Smooth muscle cell (in vitro differentiated cells): ENCODE results near the gene EDEM3. TPM values are rescaled to one million over a fixed set of nuclear protein-coding genes. Genes with fewer than 3 reads are reported as not detected.

Experiments used
- DNase-seq: peaks from one replicate; lab custom pipeline; 2025; ENCODE audit not compliant: unreplicated experiment; lab: John Stamatoyannopoulos, UW
- H2AFZ ChIP-seq: fragments of 200-600 bp; sonication (generic); 2 replicates; pipeline ENCODE4 v1.6.0; 2016; ENCODE audit warnings: antibody characterized with exemption, low read depth, mild to moderate bottlenecking
- H3F3A ChIP-seq: fragments of 200-600 bp; sonication (generic); 2 replicates; pipeline ENCODE4 v1.6.0; 2017; ENCODE audit warnings: antibody characterized with exemption, low read depth
- H3K27ac ChIP-seq: fragments of 200-600 bp; sonication (generic); 2 replicates; pipeline ENCODE4 v1.5.1; 2016; ENCODE audit warnings: low read depth, mild to moderate bottlenecking
- H3K27me3 ChIP-seq: fragments of 200-600 bp; sonication (generic); 2 replicates; pipeline ENCODE4 v1.6.1; 2016; ENCODE audit warnings: low read depth, mild to moderate bottlenecking
- H3K36me3 ChIP-seq: fragments of 200-600 bp; sonication (generic); 2 replicates; pipeline ENCODE4 v1.5.1; 2016; ENCODE audit warnings: low read depth
- H3K4me1 ChIP-seq: fragments of 200-600 bp; sonication (generic); 2 replicates; pipeline ENCODE4 v1.5.1; 2016; ENCODE audit warnings: low read depth
- H3K4me2 ChIP-seq: fragments of 200-600 bp; sonication (generic); 2 replicates; pipeline ENCODE4 v1.6.0; 2016; ENCODE audit warnings: mild to moderate bottlenecking
- H3K4me3 ChIP-seq: fragments of 200-600 bp; sonication (generic); 2 replicates; pipeline ENCODE4 v1.5.1; 2016; ENCODE audit warnings: mild to moderate bottlenecking
- H3K79me2 ChIP-seq: fragments of 200-600 bp; sonication (generic); 2 replicates; pipeline ENCODE4 v1.6.0; 2016; ENCODE audit warnings: low read depth, mild to moderate bottlenecking
- H3K9ac ChIP-seq: fragments of 200-600 bp; sonication (generic); 2 replicates; pipeline ENCODE4 v1.6.0; 2016; ENCODE audit warnings: low read depth
- H3K9me3 ChIP-seq: fragments of 200-600 bp; sonication (generic); replicated peaks from 2 replicates; pipeline ENCODE4 v1.5.1; 2016; ENCODE audit warnings: low read depth
- H4K20me1 ChIP-seq: fragments of 200-600 bp; sonication (generic); 2 replicates; pipeline ENCODE4 v1.6.0; 2016; ENCODE audit warnings: low read depth
- CTCF ChIP-seq: fragments of 200-600 bp; sonication (generic); IDR thresholded peaks from 2 replicates; pipeline ENCODE4 v1.5.1; 2017; ENCODE audit warnings: borderline replicate concordance, mild to moderate bottlenecking, antibody characterized with exemption; ENCODE audit not compliant: insufficient read depth, poor library complexity, severe bottlenecking
- WGBS: methylation state at CpG from one replicate; pipeline ENCODE4 v1.1.7; 2016; ENCODE audit warnings: low lambda C conversion rate; 5-methylcytosine and 5-hydroxymethylcytosine counted together
- polyA plus RNA-seq: library from polyadenylated mRNA; unstranded; fragments of >200 nt; fragmentation: Nextera tagmentation; extraction: Ambion mirVana; gene quantifications from 2 replicates; pipeline ENCODE4 v1.2.1, GENCODE V29; 2016
- total RNA-seq: library from RNA; depleted of rRNA; stranded (reverse); fragments of >200 nt; gene quantifications from 2 replicates; pipeline ENCODE4 v1.2.3, GENCODE V29; 2014

The EDEM3 gene
- total and polyA plus RNA-seq, 2 experiments from 2014 or later, result 12.9 to 44.3 TPM

GRCh38 chr1:184740344-184740743 lies 14.3 kb downstream of the EDEM3 start:
- no peak for TF ChIP-seq CTCF
- Histone ChIP-seq H3K36me3 (no peaks in the 10 kb centered on the region), H3K27me3 (no peaks in the 10 kb centered on the region), H3K79me2 (no peaks in the 10 kb centered on the region), H3K4me1 (no peaks in the 10 kb centered on the region), H3F3A (no peaks in the 10 kb centered on the region), H3K4me2 (no peak overlapping the region), H3K9me3 (no peaks in the 10 kb centered on the region), H3K9ac (no peak overlapping the region), H4K20me1 (peaks cover 14% of the 10 kb centered on the region), H3K4me3 (no peak overlapping the region), H3K27ac (no peak overlapping the region), H2AFZ (no peak overlapping the region)
- 79% methylated on average over 4 of the region's 4 CpGs for WGBS
- DNase-seq, result no peak

- WGBS, result 92% methylated on average over 4 of the region's 4 CpGs
- DNase-seq, result no peak
These were observed 14.9 kb downstream of the EDEM3 start for GRCh38 chr1:184739796-184740195.

GRCh38 chr1:184739070-184739469 lies 15.6 kb downstream of the EDEM3 start:
- DNase-seq, result no peak
- no peak overlapping the region for H3K9ac ChIP-seq
- no peaks in the 10 kb centered on the region for H3K27me3 ChIP-seq
- no peaks in the 10 kb centered on the region for H3K4me1 ChIP-seq
- no peaks in the 10 kb centered on the region for H3K79me2 ChIP-seq
- no peak overlapping the region for H3K4me2 ChIP-seq
- no peak for TF ChIP-seq CTCF
- WGBS, result 98% methylated on average over 1 of the region's 1 CpG
- no peak overlapping the region for H3K4me3 ChIP-seq
- H3K9me3 ChIP-seq, result no peaks in the 10 kb centered on the region
- H3F3A ChIP-seq, result no peaks in the 10 kb centered on the region
- no peak overlapping the region for H2AFZ ChIP-seq
- H3K27ac ChIP-seq, result no peak overlapping the region
- H4K20me1 ChIP-seq, result peaks cover 14% of the 10 kb centered on the region
- H3K36me3 ChIP-seq, result no peaks in the 10 kb centered on the region

More at GRCh38 chr1:184739796-184740195, 14.9 kb downstream of the EDEM3 start:
- H3K27me3 ChIP-seq, result no peaks in the 10 kb centered on the region
- H3K27ac ChIP-seq, result no peak overlapping the region
- TF ChIP-seq CTCF, result no peak
- H3K4me3 ChIP-seq, result no peak overlapping the region
- no peaks in the 10 kb centered on the region for H3K36me3 ChIP-seq
- H2AFZ ChIP-seq, result no peak overlapping the region
- no peaks in the 10 kb centered on the region for H3K79me2 ChIP-seq
- no peaks in the 10 kb centered on the region for H3K4me1 ChIP-seq
- no peaks in the 10 kb centered on the region for H3K9me3 ChIP-seq
- peaks cover 14% of the 10 kb centered on the region for H4K20me1 ChIP-seq
- H3K9ac ChIP-seq, result no peak overlapping the region
- H3F3A ChIP-seq, result no peaks in the 10 kb centered on the region
- no peak overlapping the region for H3K4me2 ChIP-seq

- no peak for TF ChIP-seq CTCF
- no peak overlapping the region for H3K9ac ChIP-seq
- no peak overlapping the region for H3K4me3 ChIP-seq
- no peaks in the 10 kb centered on the region for H3F3A ChIP-seq
- no peak for DNase-seq
- H3K79me2 ChIP-seq, result no peaks in the 10 kb centered on the region
- H2AFZ ChIP-seq, result no peak overlapping the region
- H3K9me3 ChIP-seq, result no peaks in the 10 kb centered on the region
- no peaks in the 10 kb centered on the region for H3K4me1 ChIP-seq
- no peaks in the 10 kb centered on the region for H3K27me3 ChIP-seq
- H3K36me3 ChIP-seq, result peaks cover 10% of the 10 kb centered on the region
- no peak overlapping the region for H3K4me2 ChIP-seq
- H4K20me1 ChIP-seq, result peaks cover 8% of the 10 kb centered on the region
- H3K27ac ChIP-seq, result no peak overlapping the region
These were observed 19.7 kb downstream of the EDEM3 start for GRCh38 chr1:184734980-184735379.
